SK-N-SH (cell line): ENCODE measurements around the gene SAMD8.

Experiments used
- EP300 ChIP-seq, 2 experiments: IDR thresholded peaks; 2 replicates each; pipeline versions ENCODE4 v1.4.0 to v1.6.1; 2012; ENCODE audit warnings: borderline replicate concordance in 1 of 2, low read depth in 1 of 2, low read length in 1 of 2
- RAD21 ChIP-seq: IDR thresholded peaks from 2 replicates; pipeline ENCODE4 v1.6.1; 2012; ENCODE audit warnings: mild to moderate bottlenecking, low read length
- TF ChIP-seq, protein P1 (sequence below): IDR thresholded peaks from 2 replicates; pipeline ENCODE4 v1.6.1; 2012; ENCODE audit warnings: mild to moderate bottlenecking, low read depth, low read length, moderate library complexity

- TF ChIP-seq, protein P1, sequence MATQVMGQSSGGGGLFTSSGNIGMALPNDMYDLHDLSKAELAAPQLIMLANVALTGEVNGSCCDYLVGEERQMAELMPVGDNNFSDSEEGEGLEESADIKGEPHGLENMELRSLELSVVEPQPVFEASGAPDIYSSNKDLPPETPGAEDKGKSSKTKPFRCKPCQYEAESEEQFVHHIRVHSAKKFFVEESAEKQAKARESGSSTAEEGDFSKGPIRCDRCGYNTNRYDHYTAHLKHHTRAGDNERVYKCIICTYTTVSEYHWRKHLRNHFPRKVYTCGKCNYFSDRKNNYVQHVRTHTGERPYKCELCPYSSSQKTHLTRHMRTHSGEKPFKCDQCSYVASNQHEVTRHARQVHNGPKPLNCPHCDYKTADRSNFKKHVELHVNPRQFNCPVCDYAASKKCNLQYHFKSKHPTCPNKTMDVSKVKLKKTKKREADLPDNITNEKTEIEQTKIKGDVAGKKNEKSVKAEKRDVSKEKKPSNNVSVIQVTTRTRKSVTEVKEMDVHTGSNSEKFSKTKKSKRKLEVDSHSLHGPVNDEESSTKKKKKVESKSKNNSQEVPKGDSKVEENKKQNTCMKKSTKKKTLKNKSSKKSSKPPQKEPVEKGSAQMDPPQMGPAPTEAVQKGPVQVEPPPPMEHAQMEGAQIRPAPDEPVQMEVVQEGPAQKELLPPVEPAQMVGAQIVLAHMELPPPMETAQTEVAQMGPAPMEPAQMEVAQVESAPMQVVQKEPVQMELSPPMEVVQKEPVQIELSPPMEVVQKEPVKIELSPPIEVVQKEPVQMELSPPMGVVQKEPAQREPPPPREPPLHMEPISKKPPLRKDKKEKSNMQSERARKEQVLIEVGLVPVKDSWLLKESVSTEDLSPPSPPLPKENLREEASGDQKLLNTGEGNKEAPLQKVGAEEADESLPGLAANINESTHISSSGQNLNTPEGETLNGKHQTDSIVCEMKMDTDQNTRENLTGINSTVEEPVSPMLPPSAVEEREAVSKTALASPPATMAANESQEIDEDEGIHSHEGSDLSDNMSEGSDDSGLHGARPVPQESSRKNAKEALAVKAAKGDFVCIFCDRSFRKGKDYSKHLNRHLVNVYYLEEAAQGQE: no peak
- TF ChIP-seq EP300 (IDR thresholded peaks at IDR 0.05; ENCODE audit: borderline replicate concordance in 1 of 2, low read depth in 1 of 2, low read length in 1 of 2) (no peak), RAD21 (no peak)
Observed at GRCh38 chr10:75146780-75147179, 35.3 kb downstream of the SAMD8 start.
